ENCODE measurements around the gene CFH.
"Not testable (repeated sequence)": the region's sequence is repeated elsewhere in the genome, so short reads cannot be mapped to it uniquely, and the experiment has no call there.

DNA sequence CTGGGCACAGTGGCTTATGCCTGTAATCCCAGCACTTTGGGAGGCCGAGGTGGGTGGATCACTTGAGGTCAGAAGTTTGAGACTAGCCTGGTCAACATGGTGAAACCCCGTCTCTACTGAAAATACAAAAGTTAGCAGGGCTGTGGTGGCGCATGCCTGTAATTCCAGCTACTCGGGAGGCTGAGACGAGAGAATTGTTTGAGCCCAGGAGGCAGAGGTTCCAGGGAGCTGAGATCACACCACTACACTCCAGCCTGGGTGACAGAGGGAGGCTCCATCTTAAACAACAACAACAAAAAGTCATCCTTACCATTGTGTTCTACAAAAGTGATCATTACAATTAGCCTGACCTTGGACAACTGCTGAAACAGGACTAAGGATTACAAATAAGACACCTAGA, 12.6 kb upstream of the CFH start:
- TF ChIP-seq, protein P1, sequence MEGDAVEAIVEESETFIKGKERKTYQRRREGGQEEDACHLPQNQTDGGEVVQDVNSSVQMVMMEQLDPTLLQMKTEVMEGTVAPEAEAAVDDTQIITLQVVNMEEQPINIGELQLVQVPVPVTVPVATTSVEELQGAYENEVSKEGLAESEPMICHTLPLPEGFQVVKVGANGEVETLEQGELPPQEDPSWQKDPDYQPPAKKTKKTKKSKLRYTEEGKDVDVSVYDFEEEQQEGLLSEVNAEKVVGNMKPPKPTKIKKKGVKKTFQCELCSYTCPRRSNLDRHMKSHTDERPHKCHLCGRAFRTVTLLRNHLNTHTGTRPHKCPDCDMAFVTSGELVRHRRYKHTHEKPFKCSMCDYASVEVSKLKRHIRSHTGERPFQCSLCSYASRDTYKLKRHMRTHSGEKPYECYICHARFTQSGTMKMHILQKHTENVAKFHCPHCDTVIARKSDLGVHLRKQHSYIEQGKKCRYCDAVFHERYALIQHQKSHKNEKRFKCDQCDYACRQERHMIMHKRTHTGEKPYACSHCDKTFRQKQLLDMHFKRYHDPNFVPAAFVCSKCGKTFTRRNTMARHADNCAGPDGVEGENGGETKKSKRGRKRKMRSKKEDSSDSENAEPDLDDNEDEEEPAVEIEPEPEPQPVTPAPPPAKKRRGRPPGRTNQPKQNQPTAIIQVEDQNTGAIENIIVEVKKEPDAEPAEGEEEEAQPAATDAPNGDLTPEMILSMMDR (IDR thresholded peaks at IDR 0.05 in 2 of 3, conservative IDR thresholded peaks at IDR 0.05 in 1 of 3; ENCODE audit: insufficient read depth in 2 of 3, low read depth in 1 of 3, low read length in 3 of 3), result not testable (repeated sequence)
- not testable (repeated sequence) for TF ChIP-seq GABPA (tag; conservative IDR thresholded peaks at IDR 0.05; ENCODE audit: low read depth); L3MBTL2 (IDR thresholded peaks at IDR 0.05); MCM3 (IDR thresholded peaks at IDR 0.05); ZNF197 (CRISPR knock-in tag; IDR thresholded peaks at IDR 0.05; ENCODE audit: low read depth); ILF3 (IDR thresholded peaks at IDR 0.05; ENCODE audit: borderline replicate concordance); SIN3A (IDR thresholded peaks at IDR 0.05; ENCODE audit: borderline replicate concordance in 2 of 2, control insufficient read depth in 1 of 2, low read depth in 2 of 2, low read length in 2 of 2); CREBBP (IDR thresholded peaks at IDR 0.05; ENCODE audit: low read depth, low read length); EZH2 (IDR thresholded peaks at IDR 0.05; ENCODE audit: borderline replicate concordance, low read depth, low read length)
- TF ChIP-seq, protein P2, sequence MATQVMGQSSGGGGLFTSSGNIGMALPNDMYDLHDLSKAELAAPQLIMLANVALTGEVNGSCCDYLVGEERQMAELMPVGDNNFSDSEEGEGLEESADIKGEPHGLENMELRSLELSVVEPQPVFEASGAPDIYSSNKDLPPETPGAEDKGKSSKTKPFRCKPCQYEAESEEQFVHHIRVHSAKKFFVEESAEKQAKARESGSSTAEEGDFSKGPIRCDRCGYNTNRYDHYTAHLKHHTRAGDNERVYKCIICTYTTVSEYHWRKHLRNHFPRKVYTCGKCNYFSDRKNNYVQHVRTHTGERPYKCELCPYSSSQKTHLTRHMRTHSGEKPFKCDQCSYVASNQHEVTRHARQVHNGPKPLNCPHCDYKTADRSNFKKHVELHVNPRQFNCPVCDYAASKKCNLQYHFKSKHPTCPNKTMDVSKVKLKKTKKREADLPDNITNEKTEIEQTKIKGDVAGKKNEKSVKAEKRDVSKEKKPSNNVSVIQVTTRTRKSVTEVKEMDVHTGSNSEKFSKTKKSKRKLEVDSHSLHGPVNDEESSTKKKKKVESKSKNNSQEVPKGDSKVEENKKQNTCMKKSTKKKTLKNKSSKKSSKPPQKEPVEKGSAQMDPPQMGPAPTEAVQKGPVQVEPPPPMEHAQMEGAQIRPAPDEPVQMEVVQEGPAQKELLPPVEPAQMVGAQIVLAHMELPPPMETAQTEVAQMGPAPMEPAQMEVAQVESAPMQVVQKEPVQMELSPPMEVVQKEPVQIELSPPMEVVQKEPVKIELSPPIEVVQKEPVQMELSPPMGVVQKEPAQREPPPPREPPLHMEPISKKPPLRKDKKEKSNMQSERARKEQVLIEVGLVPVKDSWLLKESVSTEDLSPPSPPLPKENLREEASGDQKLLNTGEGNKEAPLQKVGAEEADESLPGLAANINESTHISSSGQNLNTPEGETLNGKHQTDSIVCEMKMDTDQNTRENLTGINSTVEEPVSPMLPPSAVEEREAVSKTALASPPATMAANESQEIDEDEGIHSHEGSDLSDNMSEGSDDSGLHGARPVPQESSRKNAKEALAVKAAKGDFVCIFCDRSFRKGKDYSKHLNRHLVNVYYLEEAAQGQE (IDR thresholded peaks at IDR 0.05; ENCODE audit: borderline replicate concordance), result not testable (repeated sequence)
- TF ChIP-seq, protein P2 (CRISPR knock-in tag; IDR thresholded peaks at IDR 0.05; ENCODE audit: low read depth), result not testable (repeated sequence)
- TF ChIP-seq, protein P3, sequence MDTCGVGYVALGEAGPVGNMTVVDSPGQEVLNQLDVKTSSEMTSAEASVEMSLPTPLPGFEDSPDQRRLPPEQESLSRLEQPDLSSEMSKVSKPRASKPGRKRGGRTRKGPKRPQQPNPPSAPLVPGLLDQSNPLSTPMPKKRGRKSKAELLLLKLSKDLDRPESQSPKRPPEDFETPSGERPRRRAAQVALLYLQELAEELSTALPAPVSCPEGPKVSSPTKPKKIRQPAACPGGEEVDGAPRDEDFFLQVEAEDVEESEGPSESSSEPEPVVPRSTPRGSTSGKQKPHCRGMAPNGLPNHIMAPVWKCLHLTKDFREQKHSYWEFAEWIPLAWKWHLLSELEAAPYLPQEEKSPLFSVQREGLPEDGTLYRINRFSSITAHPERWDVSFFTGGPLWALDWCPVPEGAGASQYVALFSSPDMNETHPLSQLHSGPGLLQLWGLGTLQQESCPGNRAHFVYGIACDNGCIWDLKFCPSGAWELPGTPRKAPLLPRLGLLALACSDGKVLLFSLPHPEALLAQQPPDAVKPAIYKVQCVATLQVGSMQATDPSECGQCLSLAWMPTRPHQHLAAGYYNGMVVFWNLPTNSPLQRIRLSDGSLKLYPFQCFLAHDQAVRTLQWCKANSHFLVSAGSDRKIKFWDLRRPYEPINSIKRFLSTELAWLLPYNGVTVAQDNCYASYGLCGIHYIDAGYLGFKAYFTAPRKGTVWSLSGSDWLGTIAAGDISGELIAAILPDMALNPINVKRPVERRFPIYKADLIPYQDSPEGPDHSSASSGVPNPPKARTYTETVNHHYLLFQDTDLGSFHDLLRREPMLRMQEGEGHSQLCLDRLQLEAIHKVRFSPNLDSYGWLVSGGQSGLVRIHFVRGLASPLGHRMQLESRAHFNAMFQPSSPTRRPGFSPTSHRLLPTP (IDR thresholded peaks at IDR 0.05; ENCODE audit: borderline replicate concordance, extremely low read depth, insufficient read length), result not testable (repeated sequence)

Measured in K562 (cell line).